ENCODE results near the gene GRIK2.
"Not testable (repeated sequence)": the region's sequence is repeated elsewhere in the genome, so short reads cannot be mapped to it uniquely, and the experiment has no call there.

GRIK2 gene

DNA sequence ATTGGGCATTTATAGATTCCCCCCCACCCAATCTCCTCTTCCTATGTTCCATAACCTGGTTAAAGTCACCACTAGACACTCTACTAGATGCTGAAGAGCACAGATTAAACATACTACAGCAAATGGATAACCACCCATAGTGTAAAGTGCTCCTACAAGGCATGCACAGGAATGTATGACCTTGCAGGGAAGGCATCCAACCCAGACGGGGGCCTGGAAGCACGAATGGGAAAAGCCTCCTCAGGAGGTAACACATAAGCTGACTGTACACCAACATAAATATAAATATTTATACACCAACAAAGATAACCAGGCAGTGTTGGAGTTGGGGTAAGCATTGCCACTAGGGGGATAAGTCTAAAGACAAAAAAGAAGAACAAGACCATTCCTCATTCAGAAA is 691.7 kb downstream of the GRIK2 start:
- H3K9ac ChIP-seq (ENCODE audit: low read depth, low read length), result no peak overlapping the region
- H3K4me1 ChIP-seq (ENCODE audit: insufficient read depth, low read length), result no peaks in the 10 kb centered on the region
- 0 out of 2 replicates have a peak, but pooled peaks cover 2% of the 10 kb centered on the region for H3K9me3 ChIP-seq (ENCODE audit: control insufficient read depth, insufficient read depth, low read length)
- H3K36me3 ChIP-seq (ENCODE audit: insufficient read depth, low read length), result no peaks in the 10 kb centered on the region

DNA sequence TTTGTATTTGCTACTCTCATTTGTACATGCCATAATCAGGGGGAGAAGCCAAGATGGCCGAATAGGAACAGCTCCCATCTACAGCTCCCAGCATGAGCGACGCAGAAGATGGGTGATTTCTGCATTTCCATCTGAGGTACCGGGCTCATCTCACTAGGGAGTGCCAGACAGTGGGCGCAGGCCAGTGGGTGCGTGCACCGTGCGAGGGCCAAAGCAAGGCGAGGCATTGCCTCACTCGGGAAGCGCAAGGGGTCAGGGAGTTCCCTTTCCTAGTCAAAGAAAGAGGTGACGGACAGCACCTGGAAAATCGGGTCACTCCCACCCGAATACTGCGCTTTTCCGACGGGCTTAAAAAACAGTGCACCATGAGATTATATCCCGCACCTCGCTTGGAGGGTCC is 694.7 kb downstream of the GRIK2 start:
- H3K4me1 ChIP-seq (ENCODE audit: insufficient read depth, low read length); H3K36me3 ChIP-seq (ENCODE audit: insufficient read depth, low read length); H3K9ac ChIP-seq (ENCODE audit: low read depth, low read length); H3K9me3 ChIP-seq (ENCODE audit: control insufficient read depth, insufficient read depth, low read length): not testable (repeated sequence)

DNA sequence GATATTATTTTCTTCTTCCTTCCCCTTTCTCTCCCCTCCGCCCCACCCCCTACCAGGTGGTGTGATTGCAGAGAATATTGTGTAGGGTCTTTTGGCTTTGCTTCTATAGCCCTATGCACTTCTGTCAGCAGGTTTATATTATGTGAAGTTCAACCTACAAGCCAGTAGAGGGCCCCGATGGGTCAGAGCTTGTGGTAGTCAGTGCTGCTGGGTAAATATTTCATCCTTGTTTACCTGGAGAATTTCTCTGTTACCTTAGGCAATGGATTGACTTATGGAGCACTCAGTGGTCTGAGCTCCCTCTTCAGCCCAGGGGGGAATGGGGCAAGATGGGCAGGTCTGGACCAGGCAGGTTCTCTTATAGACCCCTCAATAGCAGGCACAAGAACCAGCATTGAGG is 720.9 kb downstream of the GRIK2 start:
- H3K9me3 ChIP-seq (ENCODE audit: control insufficient read depth, insufficient read depth, low read length), result no peaks in the 10 kb centered on the region
- H3K36me3 ChIP-seq (ENCODE audit: insufficient read depth, low read length), result no peaks in the 10 kb centered on the region
- no peak overlapping the region for H3K9ac ChIP-seq (ENCODE audit: low read depth, low read length)
- H3K4me1 ChIP-seq (ENCODE audit: insufficient read depth, low read length), result no peaks in the 10 kb centered on the region

GRCh38 chr6:102115911-102116310 is 722.4 kb downstream of the GRIK2 start:
- Histone ChIP-seq H3K4me1 (ENCODE audit: insufficient read depth, low read length) (no peaks in the 10 kb centered on the region), H3K36me3 (ENCODE audit: insufficient read depth, low read length) (no peaks in the 10 kb centered on the region), H3K9ac (ENCODE audit: low read depth, low read length) (no peak overlapping the region)

DNA sequence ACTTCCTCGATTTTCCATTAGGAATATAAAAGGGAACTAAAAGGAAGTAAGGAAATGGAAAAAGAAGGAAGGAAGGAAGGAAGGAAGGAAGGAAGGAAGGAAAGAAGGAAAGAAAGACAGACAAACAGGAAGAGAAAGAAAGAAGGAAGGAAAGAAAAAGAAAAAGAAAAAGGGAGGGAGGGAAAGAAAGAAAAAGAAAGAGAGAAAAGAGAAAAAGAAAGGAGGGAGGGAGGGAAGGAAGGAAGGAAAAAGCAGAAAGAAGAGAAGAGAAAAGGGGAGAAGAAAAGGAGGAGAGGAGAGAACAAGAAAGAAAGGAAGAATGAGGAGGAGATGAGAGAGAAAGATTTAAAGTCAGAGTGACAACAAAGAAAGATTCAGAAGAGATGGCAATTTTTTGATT is 724.5 kb downstream of the GRIK2 start:
- no peaks in the 10 kb centered on the region for H3K4me1 ChIP-seq (ENCODE audit: insufficient read depth, low read length)
- H3K9me3 ChIP-seq (ENCODE audit: control insufficient read depth, insufficient read depth, low read length), result no peaks in the 10 kb centered on the region
- no peak overlapping the region for H3K9ac ChIP-seq (ENCODE audit: low read depth, low read length)
- H3K36me3 ChIP-seq (ENCODE audit: insufficient read depth, low read length), result no peaks in the 10 kb centered on the region

More at GRCh38 chr6:102115911-102116310, 722.4 kb downstream of the GRIK2 start:
- H3K9me3 ChIP-seq (ENCODE audit: control insufficient read depth, insufficient read depth, low read length), result no peaks in the 10 kb centered on the region

Data from ES-I3 (cell line).